Astrocyte (in vitro differentiated cells and primary cell): ENCODE data around the gene SRC.

Source experiments
- CTCF ChIP-seq: IDR thresholded peaks from 2 replicates; pipeline ENCODE4 v1.5.1; 2011; ENCODE audit warnings: low read depth, mild to moderate bottlenecking, inconsistent platforms, low read length, moderate library complexity; ENCODE audit not compliant: insufficient read depth
- EZH2 ChIP-seq: IDR thresholded peaks from 2 replicates; pipeline ENCODE4 v1.6.1; 2012; ENCODE audit warnings: mild to moderate bottlenecking, low read length, inconsistent platforms; ENCODE audit not compliant: insufficient read depth

- TF ChIP-seq CTCF (no peak), EZH2 (no peak)
Measured at GRCh38 chr20:37296371-37296770, 49.6 kb upstream of the SRC start.
